Pons (tissue), 1 donor: ENCODE measurements around the gene MMP12.
A peak's percentile ranks its signal among the peaks of the same experiment; 100 is the strongest.
"Not testable (repeated sequence)": the region's sequence is repeated elsewhere in the genome, so short reads cannot be mapped to it uniquely, and the experiment has no call there.

Experiments used
- DNase-seq: peaks from one replicate; pipeline ENCODE4 v3.0.0-alpha.2; 2016; ENCODE audit warnings: low spot score

The MMP12 gene

DNA sequence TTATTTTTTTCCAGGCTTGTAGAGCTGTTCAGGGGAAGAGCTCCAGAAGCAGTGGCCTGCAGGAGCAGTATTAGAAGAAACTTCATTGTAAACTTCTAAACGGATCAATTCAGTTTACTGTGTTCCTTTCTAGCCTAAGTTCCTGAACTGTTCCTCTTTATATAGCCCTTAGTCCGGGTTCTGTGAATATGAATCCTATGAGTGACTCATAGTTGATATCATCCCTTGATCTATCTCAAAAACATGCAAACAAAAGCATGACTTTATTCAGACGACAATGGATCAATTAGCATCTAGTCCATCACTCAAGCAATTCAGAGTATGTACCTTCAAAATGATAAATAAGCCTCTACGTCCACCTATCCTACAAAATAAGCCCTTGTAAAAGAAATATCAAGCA lies at the start of gene MMP12:
TSS of gene MMP12 (minus strand) at position 131 of the 400 bp plus-strand sequence. CDS start at position 86, 45 bp downstream.
- DNase-seq, result no peak

DNA sequence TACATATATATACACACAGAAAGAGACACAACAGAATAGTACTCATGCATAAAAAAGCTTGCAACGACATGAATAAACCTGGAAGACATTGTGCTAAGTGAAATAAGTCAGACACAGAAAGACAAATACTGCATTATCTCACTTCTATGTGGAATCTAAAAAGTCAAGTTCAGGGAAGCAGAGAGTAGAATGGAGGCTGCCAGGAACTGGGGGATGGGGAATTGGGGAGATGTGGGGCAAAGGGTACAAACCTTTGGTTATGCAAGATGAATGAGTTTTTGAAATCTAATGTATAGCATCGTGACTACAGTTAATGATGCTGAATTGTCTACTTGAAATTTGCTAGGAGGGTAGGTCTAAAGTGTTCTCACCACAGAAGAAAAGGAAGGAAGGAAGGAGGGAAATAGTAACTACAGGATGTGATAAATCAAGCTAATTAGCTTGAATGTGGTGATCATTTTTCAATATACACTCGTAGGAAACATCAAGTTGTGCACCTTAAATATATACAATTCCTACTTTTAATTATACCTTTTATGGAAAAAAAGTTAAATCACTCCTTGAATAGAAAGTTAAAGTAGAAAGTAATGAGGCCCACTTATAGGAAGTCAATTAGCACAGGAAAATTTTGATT lies 46.9 kb upstream of the MMP12 start:
- no peak for DNase-seq

DNA sequence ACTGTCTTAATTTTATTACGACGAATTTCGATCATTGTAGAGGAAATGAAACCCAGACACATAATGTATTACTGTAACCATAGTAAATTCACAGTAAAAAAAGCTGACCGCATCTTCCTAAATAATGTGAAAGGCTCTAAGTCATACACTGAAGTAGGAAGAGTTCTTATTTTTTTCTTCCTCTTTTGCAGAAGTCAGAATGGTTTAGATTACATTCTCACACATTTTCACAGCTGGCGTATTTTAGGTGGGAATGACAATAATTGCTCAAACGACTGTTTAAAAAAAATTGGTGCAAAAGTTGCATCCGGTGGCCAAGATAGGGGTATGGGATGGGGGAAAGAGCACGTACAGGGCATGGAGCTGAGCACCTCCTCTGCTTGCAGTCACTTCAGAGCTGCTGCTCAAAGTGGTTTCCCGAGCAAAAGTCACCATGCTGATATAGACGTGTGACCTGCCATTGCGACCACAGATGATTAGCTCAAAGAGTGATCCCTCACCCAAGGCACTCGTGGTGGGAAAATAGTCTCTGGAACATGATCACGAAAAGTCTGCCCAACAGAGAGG lies 45.4 kb upstream of the MMP12 start:
- peak; percentile 33 for DNase-seq

DNA sequence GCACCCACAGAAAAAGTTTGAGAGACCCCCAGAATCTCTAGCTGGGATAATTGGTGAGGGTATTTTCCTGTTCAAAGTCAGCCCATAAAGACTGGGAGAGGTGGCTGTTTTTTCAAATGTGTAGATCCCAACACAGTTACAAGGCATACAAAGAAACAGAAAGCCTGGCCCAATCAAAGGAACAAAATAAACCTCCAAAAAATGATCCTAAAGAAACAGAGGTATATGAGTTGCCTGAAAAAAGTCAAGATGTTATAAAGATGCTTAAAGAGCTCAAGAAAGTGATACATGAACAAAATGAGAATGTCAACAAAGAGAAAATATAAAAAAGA lies 40.2 kb upstream of the MMP12 start:
- DNase-seq, result no peak

DNA sequence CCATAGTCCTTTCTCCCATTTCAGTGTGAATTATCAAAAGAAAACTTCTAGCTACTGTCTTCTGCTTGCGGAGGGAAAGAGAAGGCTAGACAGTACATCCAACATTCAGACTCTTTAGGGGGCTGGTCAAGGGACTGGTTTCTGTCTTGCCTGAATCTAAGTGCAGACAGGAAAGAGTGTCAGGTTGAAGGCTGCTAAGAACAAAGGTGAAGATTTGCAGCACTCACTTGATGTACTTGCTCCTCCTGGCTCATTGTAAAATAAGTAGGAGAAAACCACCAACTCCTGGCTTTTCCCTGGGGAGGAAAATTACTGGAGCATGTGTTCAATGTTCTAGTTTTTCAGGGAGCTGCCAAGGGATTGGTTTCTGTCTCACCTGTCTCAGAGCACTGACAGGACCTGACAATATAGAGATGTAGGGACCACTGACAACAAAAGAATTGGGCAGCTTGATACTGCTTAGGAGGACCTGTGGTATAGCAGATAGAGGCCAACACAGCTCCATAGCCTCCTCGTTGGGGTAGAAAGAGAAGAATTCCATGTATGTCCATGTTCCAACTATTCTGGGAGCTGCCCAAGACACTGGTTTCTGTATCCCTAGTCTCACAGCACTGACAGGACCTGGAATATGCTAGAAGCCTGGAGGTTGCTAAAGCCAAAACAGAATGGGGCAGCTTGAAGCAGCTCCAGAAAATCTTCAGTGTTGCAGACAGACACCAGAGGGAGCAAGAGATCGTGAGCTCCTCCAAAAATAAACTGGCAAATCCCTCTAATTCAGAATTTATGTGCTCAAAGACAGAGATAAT lies 39.7 kb upstream of the MMP12 start:
- peak; percentile 34 for DNase-seq

DNA sequence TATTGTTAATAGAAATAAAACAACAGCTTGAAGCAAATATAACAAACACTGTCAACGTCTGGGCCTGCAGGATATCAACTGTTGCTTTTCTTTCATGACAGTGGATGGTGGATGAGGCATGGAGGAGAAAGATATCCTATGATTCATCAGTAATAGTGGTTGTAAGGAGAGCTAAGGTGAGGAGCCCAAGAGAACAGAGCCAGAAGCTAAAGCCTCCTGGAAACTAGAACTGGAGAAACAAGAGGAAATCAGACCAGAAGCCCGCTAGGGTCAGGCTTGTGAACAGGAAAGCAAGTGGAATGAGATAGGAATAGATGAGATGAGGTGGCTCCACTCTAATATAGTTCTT lies 37.7 kb upstream of the MMP12 start:
- no peak for DNase-seq

DNA sequence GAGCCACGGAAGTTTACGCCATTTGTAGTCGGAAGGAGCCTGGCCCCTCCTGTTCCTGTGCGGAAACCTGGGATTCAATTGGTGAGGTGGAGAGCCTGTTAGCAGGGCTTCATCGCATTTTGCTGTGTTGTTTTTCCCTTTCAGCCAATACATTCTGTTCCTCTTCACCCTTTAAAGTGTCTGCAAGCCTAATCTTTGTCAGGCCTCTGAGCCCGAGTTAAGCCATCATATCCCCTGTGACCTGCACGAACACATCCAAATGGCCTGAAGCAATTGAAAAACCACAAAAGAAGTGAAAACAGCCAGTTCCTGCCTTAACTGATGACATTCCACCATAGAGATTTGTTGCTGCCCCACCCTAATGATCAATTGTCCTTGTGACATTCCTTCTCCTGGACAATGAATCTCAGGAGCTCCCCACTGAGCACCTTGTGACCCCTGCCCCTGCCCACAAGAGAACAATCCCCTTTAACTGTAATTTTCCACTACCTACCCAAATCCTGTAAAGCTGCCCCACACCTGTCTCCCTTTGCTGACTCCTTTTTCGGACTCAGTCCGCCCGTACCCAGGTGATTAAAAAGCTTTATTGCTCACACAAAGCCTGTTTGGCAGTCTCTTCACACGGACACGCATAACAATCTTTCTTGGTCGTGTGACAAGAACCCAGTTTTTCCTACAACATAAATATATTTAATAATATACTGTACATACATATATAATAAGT lies 37.1 kb upstream of the MMP12 start:
- DNase-seq, result no peak

DNA sequence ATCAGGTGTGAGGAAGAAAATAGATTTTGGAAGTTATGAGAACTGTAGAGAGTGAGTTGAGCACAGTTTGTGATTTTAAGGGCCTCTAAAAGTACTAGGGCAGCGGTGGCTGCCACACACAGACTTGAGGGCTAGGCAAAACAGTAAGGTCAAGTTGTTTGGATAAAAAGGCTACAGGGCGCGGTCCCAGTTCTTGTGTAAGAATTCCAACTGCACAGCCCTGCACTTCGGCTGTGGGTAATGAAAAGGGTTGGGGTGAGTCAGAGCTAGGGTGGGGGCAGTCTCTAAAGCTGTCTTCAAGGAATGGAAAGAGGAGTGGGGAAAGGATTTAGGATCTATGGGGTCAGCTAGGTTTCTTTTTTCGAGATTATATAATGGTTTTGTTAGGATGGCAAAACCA lies 31.1 kb upstream of the MMP12 start:
- not testable (repeated sequence) for DNase-seq

DNA sequence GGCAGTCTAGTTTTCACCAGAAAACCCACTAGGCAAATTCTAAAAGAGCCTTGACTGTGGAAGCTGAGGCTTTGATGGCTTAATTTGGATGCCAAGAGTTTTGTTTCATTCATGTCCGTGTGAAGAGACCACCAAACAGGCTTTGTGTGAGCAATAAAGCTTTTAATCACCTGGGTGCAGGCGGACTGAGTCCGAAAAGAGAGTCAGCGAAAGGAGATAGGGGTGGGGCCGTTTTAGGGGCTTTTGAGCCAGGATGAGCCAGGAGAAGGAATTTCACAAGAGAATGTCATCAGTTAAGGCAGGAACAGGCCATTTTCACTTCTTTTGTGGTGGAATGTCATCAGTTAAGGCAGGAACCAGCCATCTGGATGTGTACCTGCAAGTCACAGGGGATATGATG lies 29.1 kb upstream of the MMP12 start:
- DNase-seq, result not testable (repeated sequence)

DNA sequence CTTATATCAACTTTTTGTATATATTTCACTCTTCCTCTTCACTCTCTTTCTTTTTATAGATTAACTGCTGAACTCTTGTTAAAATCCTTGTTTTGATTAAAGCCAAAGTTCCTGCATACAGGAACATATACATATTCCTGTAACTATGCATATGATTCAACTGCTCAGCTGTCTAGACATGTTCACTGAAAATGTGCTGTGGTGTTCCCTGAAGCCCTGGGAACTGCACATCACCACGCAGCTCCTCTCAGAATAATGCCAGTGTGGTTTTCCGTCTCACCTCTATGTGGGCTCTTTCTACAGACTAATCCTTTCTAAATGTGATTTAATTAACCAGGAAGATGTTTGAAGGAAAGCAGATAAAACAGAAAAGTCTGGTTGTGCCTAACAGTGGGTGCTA lies 25.6 kb upstream of the MMP12 start:
- no peak for DNase-seq

DNA sequence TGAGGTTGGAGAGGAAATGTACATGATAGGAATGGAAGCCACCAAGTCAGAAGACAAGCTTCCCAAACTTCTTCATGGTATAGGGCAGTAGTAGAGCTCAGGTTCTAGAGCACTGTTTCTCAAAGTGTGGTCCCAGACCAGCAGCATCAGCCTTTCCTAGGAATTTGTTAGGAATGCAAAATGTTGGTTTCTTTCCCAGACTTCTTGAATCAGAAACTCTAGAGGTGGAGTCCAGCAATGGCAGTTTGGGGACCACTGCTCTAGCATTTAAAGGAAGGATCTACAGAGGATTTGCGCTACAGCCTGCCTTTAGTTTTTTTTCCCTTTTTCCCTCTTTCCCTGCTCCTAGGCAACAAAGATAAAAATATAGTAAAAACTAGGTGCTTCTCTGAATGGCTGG lies 17.0 kb upstream of the MMP12 start:
- DNase-seq, result no peak

DNA sequence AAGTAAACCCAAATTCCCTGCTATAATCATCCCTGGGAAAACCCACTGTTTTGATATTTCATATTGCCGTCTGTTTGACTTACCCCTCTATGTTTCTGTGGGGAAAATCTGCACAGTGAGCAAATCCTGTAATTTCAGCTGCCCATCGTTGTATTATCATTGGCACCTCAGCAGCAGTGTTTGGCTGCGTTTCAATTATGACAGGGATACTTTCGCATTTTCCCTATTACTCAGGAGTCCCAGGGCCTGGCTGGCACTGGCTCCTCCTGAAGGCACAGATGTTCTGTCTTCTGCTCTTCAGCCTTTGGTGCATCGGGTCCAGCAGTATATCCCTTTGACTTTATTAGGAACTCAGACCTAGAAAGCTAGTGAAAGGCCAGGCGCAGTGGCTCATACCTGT lies 12.2 kb upstream of the MMP12 start:
- DNase-seq, result no peak

DNA sequence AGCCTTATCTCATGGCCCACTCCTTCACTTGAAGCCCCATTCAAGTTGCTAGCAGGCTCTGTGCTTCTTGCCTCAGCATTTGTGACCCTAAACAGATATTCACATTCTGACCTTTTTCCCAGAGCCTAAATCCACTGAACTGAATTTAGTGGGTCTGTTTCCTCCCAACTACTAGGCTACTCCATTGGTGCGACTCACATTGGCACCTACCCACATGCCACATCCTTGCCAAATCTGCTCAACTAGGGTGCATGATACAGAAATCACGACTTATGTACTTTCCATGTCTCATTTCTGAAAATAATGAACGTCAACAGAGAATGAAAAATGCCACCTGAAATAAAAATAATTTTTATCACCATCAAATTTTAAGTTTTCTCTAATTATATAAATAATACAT lies 8.4 kb upstream of the MMP12 start:
- DNase-seq, result no peak

DNA sequence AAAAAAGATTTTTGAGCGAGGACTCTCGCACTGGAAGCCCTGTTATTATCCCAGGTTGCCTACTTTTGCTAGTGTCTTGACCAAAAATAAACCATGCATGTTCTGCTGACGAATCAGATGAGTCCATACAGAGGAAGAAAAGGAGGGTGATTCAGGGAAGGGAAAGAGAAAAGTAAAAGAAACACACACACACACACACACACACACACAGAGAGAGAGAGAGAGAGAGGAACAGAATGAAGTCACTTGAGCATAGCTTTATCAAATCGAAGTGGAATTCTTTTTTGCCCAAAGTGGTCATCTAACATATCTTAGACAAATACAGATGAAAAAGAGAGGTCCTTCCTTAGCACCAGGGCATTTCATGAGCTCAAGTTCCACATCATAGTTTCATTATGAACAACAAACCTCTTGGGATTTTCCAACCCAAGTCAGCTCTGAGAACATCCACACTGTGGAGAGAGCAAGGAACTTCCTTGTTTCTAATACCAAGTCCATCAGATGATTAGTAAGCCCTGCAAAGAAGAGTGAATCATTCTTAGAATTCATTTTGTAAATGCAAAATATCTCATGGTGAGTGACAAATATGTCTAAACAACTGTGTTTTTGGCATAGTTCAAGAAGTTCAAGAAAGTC lies 7.7 kb upstream of the MMP12 start:
- peak; percentile 81 for DNase-seq

DNA sequence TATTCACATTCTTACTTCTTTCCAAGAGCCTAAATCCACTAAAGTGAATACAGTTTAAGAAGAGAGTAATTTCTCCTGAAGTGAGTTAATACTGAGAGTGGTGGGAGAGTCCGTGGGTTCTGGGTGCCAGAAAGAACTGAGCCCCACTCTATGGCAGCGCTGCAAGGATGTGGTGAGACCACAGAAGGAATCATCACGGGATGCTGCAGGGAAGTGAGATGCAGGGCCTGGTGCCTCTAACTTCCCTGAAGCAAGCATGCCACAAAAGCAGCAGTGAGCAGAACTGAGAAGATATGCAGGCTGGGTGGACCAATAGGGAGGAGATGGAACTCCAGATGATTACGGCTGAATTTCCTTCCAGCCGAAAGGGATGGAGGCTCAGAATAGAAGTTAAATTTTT lies 5.0 kb upstream of the MMP12 start:
- DNase-seq, result peak; percentile 31

DNA sequence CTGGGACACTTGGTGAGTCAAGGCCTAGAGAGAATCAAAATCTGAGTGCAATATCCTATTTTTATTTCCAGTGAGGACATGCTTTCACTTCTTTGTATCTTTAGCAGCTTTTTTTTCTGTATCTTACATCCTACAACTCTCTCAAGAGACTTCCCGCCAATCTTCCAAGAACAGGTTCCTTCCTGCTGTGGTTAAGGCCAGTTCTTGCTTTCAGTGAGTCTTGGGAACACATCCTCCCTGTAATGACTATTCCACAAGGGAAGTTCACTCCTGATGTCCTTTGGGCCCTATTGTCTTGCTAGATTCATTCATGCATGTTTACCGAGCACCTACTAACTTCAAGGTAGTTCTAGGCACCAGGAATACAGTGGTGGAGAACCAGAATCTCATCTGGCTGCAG lies 3.8 kb upstream of the MMP12 start:
- DNase-seq, result no peak

DNA sequence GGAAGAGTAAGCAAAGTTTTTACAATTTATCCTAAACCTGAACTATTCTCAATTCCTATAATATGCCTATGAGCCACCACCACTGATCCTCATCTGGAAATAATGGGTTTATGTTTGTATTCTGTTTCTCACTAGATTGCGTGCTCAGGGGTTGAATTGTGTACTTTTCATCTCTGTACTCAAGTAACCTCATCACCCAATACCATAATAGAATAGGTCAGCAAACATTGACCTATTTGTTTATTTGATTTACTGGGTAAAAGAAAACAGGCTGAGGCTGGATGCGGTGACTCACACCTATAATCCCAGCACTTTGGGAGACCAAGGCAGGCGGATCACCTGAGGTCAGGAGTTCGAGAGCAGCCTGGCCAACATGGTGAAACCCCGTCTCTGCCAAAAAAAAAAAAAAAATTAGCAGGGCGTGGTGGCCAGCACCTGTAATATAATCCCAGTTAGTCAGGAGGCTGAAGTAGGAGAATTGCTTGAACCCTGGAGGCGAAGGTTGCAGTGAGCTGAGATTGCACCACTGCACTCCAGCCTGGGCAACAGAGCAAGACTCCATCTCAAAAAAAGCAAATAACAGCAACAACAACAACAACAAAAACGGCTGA lies 5.3 kb downstream of the MMP12 start:
- DNase-seq, result not testable (repeated sequence)

DNA sequence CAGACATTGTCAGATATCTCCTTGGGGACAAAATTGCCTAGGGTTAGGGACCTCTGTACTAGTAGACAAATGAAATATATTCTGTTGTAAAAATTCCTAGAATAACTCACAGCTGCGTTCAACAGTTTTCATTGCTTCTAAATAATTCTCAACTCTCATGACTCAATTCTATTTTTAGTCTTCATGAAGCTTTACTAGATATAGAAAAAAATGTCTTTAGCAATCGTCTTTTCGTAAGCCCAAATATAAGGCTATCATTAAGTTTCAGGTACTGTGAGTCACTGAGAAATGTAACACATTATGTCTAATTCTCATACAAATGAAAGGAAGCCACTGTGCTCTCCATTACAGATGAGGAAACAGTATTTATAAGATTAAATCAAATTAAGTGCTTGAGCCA lies 6.4 kb downstream of the MMP12 start:
- no peak for DNase-seq

DNA sequence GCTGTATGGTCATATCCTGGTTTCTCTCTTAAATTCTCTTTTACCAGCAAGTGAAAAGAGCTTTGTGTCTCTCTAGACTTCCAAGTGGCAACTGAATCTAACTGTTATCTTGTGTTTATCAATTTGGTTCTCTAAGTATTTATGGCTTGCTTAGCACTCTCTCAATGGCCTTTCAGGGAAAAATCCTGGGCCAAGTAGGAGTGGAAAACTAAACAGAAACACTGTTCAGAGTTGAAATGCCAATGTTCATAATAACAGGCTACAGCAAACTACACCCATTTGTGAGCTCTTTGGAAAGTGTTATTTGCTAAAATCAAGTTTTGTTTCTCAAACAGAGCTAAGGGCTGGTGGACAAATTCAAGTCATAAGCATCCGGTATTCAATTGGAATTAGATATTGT lies 10.1 kb downstream of the MMP12 start:
- no peak for DNase-seq

DNA sequence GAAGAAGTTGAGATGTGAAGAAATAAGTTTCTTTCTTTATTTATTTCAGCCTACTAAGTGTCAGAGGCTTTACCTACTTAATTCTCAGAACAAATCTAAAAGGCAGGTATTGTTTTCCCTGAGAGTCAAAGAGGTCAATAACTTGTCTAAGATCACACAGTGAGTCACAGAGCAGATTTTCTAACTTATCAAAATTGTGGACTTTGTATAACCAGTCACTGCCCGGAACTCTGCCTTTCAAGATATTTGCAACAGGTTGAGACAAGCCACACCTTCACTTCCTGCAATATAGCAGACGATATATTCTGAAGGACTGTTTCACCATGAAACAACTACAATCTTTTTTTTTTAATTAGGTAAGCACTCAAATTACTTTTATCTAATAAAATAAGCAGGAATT lies 20.8 kb downstream of the MMP12 start:
- DNase-seq, result no peak

DNA sequence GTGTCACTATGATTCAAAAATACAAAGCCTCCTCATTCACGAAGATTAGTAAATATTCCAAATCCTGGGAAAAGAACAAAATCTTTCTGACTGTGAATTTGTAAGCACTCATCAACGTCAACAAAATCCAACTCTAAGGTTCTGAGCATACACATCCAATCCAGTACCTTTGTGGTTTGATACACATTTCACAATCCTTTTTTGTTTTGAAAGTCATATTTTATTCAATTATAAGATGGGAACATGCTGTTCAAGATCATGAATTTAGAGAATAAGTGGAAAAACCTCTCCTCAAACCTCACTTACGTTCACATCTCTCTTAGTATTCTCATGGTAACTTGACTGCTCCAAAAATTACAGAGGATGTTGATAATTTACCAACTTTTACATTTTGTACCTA lies 21.7 kb downstream of the MMP12 start:
- no peak for DNase-seq
